Endothelial cell of umbilical vein (primary cell): ENCODE data around the gene WSB1.

Experiments used
- EZH2 ChIP-seq: IDR thresholded peaks from 2 replicates; pipeline ENCODE4 v1.6.1; 2012; ENCODE audit warnings: borderline replicate concordance, low read depth, mild to moderate bottlenecking, moderate library complexity, low read length, inconsistent platforms; ENCODE audit not compliant: severe bottlenecking
- FOS ChIP-seq: IDR thresholded peaks from 2 replicates; pipeline ENCODE4 v1.6.1; 2011; ENCODE audit warnings: mild to moderate bottlenecking, low read length, moderate library complexity, borderline replicate concordance; ENCODE audit not compliant: insufficient read depth
- GATA2 ChIP-seq: IDR thresholded peaks from 2 replicates; pipeline ENCODE4 v1.7.0; 2011; ENCODE audit warnings: low read depth, mild to moderate bottlenecking, moderate library complexity, mixed read lengths, low read length; ENCODE audit not compliant: insufficient read length, insufficient read depth
- JUN ChIP-seq: IDR thresholded peaks from 2 replicates; pipeline ENCODE4 v1.6.1; 2011; ENCODE audit warnings: borderline replicate concordance, low read depth; ENCODE audit not compliant: insufficient read length, insufficient read depth
- MYC ChIP-seq: IDR thresholded peaks from one replicate; pipeline ENCODE4 v1.6.1; 2011; ENCODE audit warnings: mild to moderate bottlenecking, low read depth, low read length
- POLR2A ChIP-seq: IDR thresholded peaks from 2 replicates; pipeline ENCODE4 v1.6.1; 2012; ENCODE audit warnings: low read depth, mild to moderate bottlenecking, control low read depth, low read length
- POLR2AphosphoS5 ChIP-seq: IDR thresholded peaks from 2 replicates; pipeline ENCODE4 v1.6.1; 2012; ENCODE audit warnings: low read depth, mild to moderate bottlenecking, control low read depth, low read length, moderate library complexity; ENCODE audit not compliant: insufficient read depth
- TF ChIP-seq, protein P1 (sequence below), 2 donors: IDR thresholded peaks; 1 replicate in 1 of 2; 2 replicates in 1 of 2; pipeline ENCODE4 v1.5.1; 2011; ENCODE audit warnings: low read length in 2 of 2, mild to moderate bottlenecking in 2 of 2, moderate library complexity in 2 of 2, control low read depth in 1 of 2, inconsistent platforms in 1 of 2, low read depth in 1 of 2; ENCODE audit not compliant: insufficient read depth in 1 of 2; ENCODE audit errors: extremely low read depth in 1 of 2
- TF ChIP-seq, protein P2 (sequence below): IDR thresholded peaks from 2 replicates; pipeline ENCODE4 v1.6.1; 2011; ENCODE audit not compliant: insufficient read depth, insufficient read length

DNA sequence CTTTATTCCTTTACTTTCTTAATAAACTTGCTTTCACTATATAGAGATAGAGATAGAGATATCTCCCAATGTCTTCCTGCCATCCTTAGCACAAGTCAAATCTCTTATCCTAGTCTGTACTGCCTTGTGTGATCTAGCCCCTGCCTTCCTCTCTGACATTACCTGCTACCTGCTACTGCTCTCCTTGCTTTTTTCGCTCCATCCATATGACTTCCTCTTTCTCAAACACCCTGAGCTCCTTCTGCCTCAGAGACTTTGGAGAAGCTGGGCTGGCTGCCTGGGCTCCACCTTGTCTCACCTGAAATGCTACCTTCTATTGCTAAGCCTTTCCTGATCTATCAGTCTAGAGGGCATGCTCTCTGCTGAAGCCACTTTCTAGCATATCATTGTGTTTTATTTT, 24.7 kb upstream of the WSB1 start:
- no peak for TF ChIP-seq EZH2
- TF ChIP-seq, protein P1, sequence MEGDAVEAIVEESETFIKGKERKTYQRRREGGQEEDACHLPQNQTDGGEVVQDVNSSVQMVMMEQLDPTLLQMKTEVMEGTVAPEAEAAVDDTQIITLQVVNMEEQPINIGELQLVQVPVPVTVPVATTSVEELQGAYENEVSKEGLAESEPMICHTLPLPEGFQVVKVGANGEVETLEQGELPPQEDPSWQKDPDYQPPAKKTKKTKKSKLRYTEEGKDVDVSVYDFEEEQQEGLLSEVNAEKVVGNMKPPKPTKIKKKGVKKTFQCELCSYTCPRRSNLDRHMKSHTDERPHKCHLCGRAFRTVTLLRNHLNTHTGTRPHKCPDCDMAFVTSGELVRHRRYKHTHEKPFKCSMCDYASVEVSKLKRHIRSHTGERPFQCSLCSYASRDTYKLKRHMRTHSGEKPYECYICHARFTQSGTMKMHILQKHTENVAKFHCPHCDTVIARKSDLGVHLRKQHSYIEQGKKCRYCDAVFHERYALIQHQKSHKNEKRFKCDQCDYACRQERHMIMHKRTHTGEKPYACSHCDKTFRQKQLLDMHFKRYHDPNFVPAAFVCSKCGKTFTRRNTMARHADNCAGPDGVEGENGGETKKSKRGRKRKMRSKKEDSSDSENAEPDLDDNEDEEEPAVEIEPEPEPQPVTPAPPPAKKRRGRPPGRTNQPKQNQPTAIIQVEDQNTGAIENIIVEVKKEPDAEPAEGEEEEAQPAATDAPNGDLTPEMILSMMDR (IDR thresholded peaks at IDR 0.05; ENCODE audit: extremely low read depth in 1 of 2, insufficient read depth in 1 of 2, low read depth in 1 of 2, low read length in 2 of 2), result no peak
- TF ChIP-seq, protein P2, sequence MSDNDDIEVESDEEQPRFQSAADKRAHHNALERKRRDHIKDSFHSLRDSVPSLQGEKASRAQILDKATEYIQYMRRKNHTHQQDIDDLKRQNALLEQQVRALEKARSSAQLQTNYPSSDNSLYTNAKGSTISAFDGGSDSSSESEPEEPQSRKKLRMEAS, result no peak
- no peak for TF ChIP-seq POLR2A
- no peak for TF ChIP-seq MYC
- TF ChIP-seq GATA2, result no peak
- no peak for TF ChIP-seq POLR2AphosphoS5
- TF ChIP-seq JUN, result no peak
- TF ChIP-seq FOS, result no peak
